Stimulated activated naive CD8-positive, alpha-beta T cell treated with anti-CD3 and anti-CD28 coated beads, Interleukin-15, Interleukin-2, amounts not matched to agents 100 U/mL and 50 U/mL, for 24 hours (primary cell): ENCODE data around the gene TMEM109.

Experiments used
- ATAC-seq: fragments of 150-1000 bp; cut with Tn5 transposase; one replicate; pipeline ENCODE4 v1.10.0; 2021
- DNase-seq: peaks from one replicate; pipeline ENCODE4 v3.0.0; 2021

TMEM109 gene

GRCh38 chr11:60942219-60942618 lies 28.3 kb downstream of the TMEM109 start:
- no peak for DNase-seq
- ATAC-seq, result no peak

GRCh38 chr11:60942970-60943565 lies 29.1 kb downstream of the TMEM109 start:
- DNase-seq (no peak), ATAC-seq (no peak)

DNA sequence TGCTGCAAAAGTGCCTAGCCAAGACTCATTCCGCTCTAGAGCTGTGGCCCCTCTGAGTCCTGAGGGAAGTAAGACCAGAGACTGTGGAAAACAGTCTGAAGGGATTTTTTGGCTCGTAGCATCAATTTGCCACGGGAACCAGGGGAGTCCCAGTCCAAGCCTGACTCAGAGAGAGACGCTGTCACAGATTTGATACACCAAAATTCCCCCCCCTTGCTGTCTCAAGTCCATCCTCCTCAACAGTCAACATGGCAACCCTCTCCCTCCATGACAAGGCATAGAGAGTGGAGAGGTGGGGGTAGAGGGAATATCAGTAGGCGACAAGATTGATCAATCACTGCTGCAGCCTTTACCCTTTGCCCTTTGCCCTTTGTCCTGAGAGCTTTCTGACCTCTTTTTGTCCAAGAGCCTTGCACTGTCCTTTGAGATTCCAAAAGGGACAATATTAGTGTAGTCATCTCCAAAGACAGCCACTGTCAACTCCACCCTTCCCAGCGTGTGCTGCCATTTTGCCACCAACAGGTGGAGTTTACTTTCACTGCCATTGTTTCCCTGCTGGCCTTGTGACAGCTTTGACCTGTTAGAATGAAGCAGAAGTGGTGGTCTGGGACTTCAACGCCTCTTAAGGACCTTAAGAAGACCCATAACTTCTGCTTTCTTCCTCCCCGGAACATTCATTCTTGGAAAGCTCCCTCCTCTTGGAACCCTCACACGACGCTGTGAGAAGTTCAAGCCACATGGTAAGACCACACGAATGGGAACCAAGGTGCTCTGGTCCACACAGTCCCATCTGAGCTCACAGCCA lies 30.7 kb downstream of the TMEM109 start:
- ATAC-seq (no peak), DNase-seq (no peak)

DNA sequence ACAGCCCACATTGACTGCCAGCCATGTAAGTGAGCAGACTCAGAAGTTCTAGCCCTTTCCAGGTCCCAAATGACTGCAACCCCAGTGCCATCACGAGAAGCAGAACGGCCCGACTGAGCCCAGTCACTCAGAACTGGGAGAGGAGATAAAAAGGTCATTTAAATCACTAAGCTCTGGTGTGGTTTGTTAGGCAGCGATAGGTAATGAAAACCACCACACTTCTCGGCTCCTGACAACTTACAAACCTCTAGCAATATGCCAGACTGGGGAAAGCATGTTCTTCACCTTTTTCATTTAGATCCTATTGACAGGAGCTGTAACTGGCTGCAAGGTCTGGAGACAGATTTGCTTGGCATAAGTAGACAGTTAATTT lies 31.3 kb downstream of the TMEM109 start:
- ATAC-seq, result no peak
- no peak for DNase-seq

DNA sequence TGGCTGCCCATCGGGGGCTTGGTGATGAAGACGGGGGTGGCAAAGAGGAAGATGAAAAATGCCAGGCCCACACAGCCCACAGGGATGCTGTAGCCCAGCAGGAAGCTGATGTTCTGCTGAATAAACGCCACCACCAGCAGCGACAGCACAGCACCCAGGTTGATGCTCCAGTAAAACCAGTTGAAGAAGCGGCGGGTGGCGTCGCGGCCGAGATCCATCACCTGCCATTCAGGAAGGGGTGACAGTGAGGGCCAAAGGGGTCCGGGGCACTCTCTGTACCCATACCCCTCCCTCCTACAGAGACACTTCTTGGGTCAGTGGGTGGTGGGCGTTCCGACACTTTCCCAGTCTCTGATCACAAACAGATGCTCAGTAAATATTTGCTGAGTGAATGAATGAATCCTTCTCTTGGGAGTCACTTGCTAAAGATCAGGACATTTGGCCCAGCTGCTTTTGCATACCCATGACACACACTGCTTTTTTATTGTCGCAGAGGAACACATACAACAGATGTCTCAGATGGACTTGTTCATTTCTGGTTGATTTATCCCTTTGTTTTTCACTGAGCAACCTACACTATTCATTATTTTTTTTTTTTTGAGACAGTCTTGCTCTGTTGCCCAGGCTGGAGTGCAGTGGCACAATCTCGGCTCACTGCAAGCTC lies 32.8 kb downstream of the TMEM109 start:
- DNase-seq (no peak), ATAC-seq (no peak)

DNA sequence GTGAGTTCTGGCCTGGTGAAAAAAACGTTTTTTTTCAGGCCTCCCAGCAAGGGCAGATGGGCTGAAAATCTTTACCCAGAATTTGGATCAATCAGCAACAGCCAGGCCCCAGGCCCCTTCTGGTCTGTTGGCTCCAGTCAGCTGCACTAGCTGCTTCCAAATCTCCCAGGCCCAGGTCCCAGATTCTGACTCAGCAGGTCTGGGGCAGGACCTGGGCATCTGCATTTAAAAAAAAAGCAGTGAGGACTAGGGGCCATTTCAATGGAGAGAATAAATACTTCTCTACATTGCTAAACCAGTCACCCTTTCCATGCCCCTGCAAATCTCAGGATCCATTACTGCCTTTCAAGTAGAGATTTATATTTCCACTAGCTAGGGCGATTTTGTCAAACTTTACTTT lies 33.7 kb downstream of the TMEM109 start:
- ATAC-seq, result no peak
- no peak for DNase-seq

DNA sequence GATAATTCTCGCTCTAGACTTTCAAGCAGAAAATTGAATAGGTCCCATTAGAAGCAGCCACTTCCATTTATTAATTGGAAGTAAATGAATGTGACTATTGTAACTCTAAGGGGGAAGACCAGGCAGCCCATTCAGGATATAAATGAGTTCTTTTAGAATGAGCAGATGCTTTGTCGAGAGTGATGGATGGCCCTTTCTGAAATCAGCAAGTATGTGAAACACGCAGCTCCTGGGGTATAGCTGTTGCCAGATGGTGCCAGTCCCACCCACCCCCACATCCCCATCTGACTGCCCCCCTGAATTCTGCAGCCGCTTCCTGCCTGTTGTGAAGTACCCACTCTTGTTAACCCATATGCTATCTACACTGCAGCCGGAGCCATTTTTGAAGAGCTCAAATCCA lies 34.3 kb downstream of the TMEM109 start:
- no peak for ATAC-seq

GRCh38 chr11:60950024-60950423 lies 36.1 kb downstream of the TMEM109 start:
- ATAC-seq (no peak), DNase-seq (no peak)

More for the DNA sequence above, 34.3 kb downstream of the TMEM109 start:
- DNase-seq, result no peak

GRCh38 chr11:60950933-60951605 lies 37.1 kb downstream of the TMEM109 start:
- DNase-seq, result peak; percentile 46

GRCh38 chr11:60951606-60951903 lies 37.6 kb downstream of the TMEM109 start:
- ATAC-seq (no peak), DNase-seq (no peak)

More at GRCh38 chr11:60950933-60951605, 37.1 kb downstream of the TMEM109 start:
- peak; percentile 31 for ATAC-seq

GRCh38 chr11:60951904-60952741 lies 38.2 kb downstream of the TMEM109 start, which contains the start of gene SLC15A3:
SLC15A3 (minus strand) TSS chr11:60952176; CDS start chr11:60951551, 625 bp downstream.
- ATAC-seq, result peak; percentile 52
- peak; percentile 49 for DNase-seq

GRCh38 chr11:60952742-60953170 lies 38.8 kb downstream of the TMEM109 start:
- ATAC-seq, result no peak

GRCh38 chr11:60953781-60954180 lies 39.8 kb downstream of the TMEM109 start:
- ATAC-seq, result no peak
- DNase-seq, result no peak

More at GRCh38 chr11:60952742-60953170, 38.8 kb downstream of the TMEM109 start:
- no peak for DNase-seq

- DNase-seq, result no peak
- no peak for ATAC-seq
Observed at GRCh38 chr11:60954421-60954820, 40.5 kb downstream of the TMEM109 start.

DNA sequence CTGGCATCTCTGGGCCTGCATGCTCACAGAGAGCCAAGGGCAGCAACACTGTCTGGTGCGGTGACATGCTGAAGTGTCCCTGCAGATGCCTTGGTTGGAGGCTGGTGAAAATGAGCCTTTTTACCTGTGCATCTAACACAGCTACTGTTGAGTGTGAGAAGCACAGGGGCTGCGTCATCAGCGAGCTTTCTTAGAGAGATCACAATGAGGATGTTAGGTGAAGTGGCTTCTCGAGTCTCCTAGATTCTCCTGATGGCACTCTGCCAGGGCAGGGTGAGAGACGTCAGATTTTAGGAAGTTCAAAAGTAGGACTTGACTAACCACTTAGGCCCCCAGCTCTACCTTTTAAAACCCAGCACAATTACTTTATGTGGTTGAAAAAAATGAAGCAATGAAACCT lies 41.6 kb downstream of the TMEM109 start:
- DNase-seq, result no peak
- ATAC-seq, result no peak

- DNase-seq (no peak), ATAC-seq (no peak)
Observed at GRCh38 chr11:60957188-60957587, 43.2 kb downstream of the TMEM109 start.

GRCh38 chr11:60959431-60959830 lies 45.5 kb downstream of the TMEM109 start:
- DNase-seq (no peak), ATAC-seq (no peak)

GRCh38 chr11:60960405-60960804 lies 46.4 kb downstream of the TMEM109 start:
- no peak for DNase-seq

DNA sequence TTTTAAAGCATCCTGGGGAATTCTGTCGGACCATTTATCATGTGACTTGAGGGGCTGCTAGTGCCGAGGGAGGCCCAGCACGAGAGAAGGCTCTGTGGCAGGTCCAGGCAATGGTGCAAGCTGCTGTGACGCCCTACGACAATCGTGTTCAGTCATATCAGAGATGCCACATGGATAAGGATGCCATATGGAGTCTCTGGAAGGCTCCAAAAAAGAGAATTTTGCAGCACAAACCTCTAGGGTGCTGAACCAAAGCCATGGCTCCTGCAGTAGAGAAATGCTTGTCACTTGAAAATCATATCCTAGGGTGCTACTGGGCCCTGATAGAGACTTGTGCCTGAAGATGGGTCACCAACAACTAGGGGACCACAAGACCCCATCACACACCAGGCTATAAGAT lies 50.8 kb downstream of the TMEM109 start:
- DNase-seq (no peak), ATAC-seq (no peak)

More at GRCh38 chr11:60960405-60960804, 46.4 kb downstream of the TMEM109 start:
- ATAC-seq, result no peak

- ATAC-seq (no peak), DNase-seq (no peak)
Observed at GRCh38 chr11:60966890-60967289, 52.9 kb downstream of the TMEM109 start.

DNA sequence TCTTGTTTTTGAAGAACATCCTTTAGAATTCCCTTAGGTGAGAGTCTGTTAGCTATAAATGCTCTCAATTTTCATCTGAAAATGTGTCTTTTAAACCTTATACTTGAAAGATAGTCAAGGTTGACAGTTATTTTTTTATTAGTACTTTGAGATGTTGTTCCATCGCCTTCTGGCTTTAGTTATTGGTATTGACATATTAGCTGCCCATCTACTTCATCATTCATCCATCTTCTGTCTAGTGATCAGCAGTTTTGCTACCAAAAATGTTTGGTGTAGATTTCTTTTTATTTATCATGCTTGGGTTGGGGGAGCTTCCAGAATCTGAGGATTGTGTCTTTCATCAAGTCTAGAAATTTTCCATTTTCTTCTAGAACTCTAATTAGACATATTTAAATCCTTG lies 54.3 kb downstream of the TMEM109 start:
- DNase-seq, result no peak
- no peak for ATAC-seq

DNA sequence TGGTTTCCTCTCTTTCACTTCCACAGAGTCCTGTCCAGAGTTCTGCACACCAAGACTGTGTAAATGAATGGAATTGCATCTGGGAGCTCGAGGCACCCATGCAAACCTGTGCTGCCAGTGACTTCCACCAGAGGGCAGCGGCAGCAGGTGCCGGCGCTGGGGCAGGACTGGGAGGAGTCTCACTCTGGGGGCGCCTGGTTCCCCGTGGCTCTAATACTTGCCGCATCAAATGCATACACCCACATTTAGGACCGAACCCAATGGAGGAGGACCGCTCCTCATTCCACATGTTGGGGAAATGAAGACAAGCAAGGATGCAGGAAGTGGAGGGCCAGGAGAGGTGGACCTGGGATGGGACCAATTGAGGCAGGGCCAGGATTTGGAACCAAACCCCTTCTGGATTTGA lies 56.4 kb downstream of the TMEM109 start:
- ATAC-seq (peak; percentile 57), DNase-seq (peak; percentile 87)
